ENCODE data around the gene KCNS1. TPM values are rescaled to one million over a fixed set of nuclear protein-coding genes. Genes with fewer than 3 reads are reported as not detected.
"Not testable (repeated sequence)": the region's sequence is repeated elsewhere in the genome, so short reads cannot be mapped to it uniquely, and the experiment has no call there.

KCNS1 gene
- total RNA-seq, 1 donor from 2014 or later: 3.5 TPM

GRCh38 chr20:45069261-45069660 lies 31.7 kb downstream of the KCNS1 start:
- H3K4me1 ChIP-seq: no peaks in the 10 kb centered on the region
- DNase-seq (no peak), ATAC-seq (no peak)
- no peaks in the 10 kb centered on the region for H3K27me3 ChIP-seq (ENCODE audit: low read depth)
- H3K36me3 ChIP-seq: peaks cover 46% of the 10 kb centered on the region
- no peak for TF ChIP-seq CTCF (IDR thresholded peaks at IDR 0.05)
- no peak overlapping the region for H3K27ac ChIP-seq
- intact Hi-C loops (cut with DNase I): no loop called here
- H3K4me3 ChIP-seq: no peak overlapping the region
- no peaks in the 10 kb centered on the region for H3K9me3 ChIP-seq

GRCh38 chr20:45067558-45067957 lies 33.4 kb downstream of the KCNS1 start:
- DNase-seq (no peak), ATAC-seq (no peak)
- H3K4me1 ChIP-seq: no peaks in the 10 kb centered on the region
- H3K27ac ChIP-seq: no peak overlapping the region
- TF ChIP-seq CTCF (IDR thresholded peaks at IDR 0.05): no peak
- H3K36me3 ChIP-seq: peaks cover 33% of the 10 kb centered on the region
- H3K4me3 ChIP-seq: no peak overlapping the region
- H3K27me3 ChIP-seq (ENCODE audit: low read depth): no peaks in the 10 kb centered on the region
- intact Hi-C loops (cut with DNase I): no loop called here
- no peaks in the 10 kb centered on the region for H3K9me3 ChIP-seq

- DNase-seq (no peak), ATAC-seq (no peak)
- TF ChIP-seq CTCF (IDR thresholded peaks at IDR 0.05): no peak
- H3K4me3 ChIP-seq: no peak overlapping the region
- intact Hi-C loops (cut with DNase I): no loop called here
- H3K4me1 ChIP-seq: no peaks in the 10 kb centered on the region
- H3K27ac ChIP-seq: no peak overlapping the region
- peaks cover 28% of the 10 kb centered on the region for H3K36me3 ChIP-seq
- H3K27me3 ChIP-seq (ENCODE audit: low read depth): no peaks in the 10 kb centered on the region
- no peaks in the 10 kb centered on the region for H3K9me3 ChIP-seq
Observed at GRCh38 chr20:45067087-45067486, 33.8 kb downstream of the KCNS1 start.

GRCh38 chr20:45066372-45066771 lies 34.6 kb downstream of the KCNS1 start:
- H3K27me3 ChIP-seq (ENCODE audit: low read depth): no peaks in the 10 kb centered on the region
- ATAC-seq: no peak
- H3K27ac ChIP-seq: no peak overlapping the region
- no peaks in the 10 kb centered on the region for H3K4me1 ChIP-seq
- no peak for DNase-seq
- H3K4me3 ChIP-seq: no peak overlapping the region
- no peaks in the 10 kb centered on the region for H3K9me3 ChIP-seq
- H3K36me3 ChIP-seq: peaks cover 28% of the 10 kb centered on the region
- intact Hi-C loops (cut with DNase I): no loop called here
- TF ChIP-seq CTCF (IDR thresholded peaks at IDR 0.05): no peak

GRCh38 chr20:45064812-45065211 lies 36.1 kb downstream of the KCNS1 start:
- intact Hi-C loops (cut with DNase I): no loop called here
- ATAC-seq (no peak), DNase-seq (no peak)
- TF ChIP-seq CTCF (IDR thresholded peaks at IDR 0.05): no peak
- H3K4me1 ChIP-seq: no peaks in the 10 kb centered on the region
- H3K36me3 ChIP-seq: peaks cover 28% of the 10 kb centered on the region
- H3K4me3 ChIP-seq: no peak overlapping the region
- H3K9me3 ChIP-seq: no peaks in the 10 kb centered on the region
- no peak overlapping the region for H3K27ac ChIP-seq
- H3K27me3 ChIP-seq (ENCODE audit: low read depth): no peaks in the 10 kb centered on the region

- H3K27me3 ChIP-seq (ENCODE audit: low read depth); H3K27ac ChIP-seq; DNase-seq; H3K4me3 ChIP-seq; H3K9me3 ChIP-seq; H3K4me1 ChIP-seq; ATAC-seq; intact Hi-C loops (cut with DNase I): not testable (repeated sequence)
- peaks cover 18% of the 10 kb centered on the region for H3K36me3 ChIP-seq
Observed at GRCh38 chr20:45063107-45063506, 37.8 kb downstream of the KCNS1 start.
